Neural cell (in vitro differentiated cells): ENCODE measurements around the gene MACO1. TPM values are rescaled to one million over a fixed set of nuclear protein-coding genes. Genes with fewer than 3 reads are reported as not detected.

Experiments
- H2AFZ ChIP-seq: fragments of 200-600, 300-800 bp; sonication (generic), shearing (Covaris generic); 2 replicates; pipeline ENCODE4 v1.6.0; 2014; ENCODE audit warnings: low read depth, mild to moderate bottlenecking, antibody characterized with exemption, low read length, moderate library complexity
- H3F3A ChIP-seq: fragments of 200-600 bp; shearing (Covaris generic); 2 replicates; pipeline ENCODE4 v1.6.1; 2016; ENCODE audit warnings: mild to moderate bottlenecking, moderate library complexity, mixed read lengths, antibody characterized with exemption, low read length; ENCODE audit not compliant: insufficient read depth, poor library complexity, severe bottlenecking
- H3K27ac ChIP-seq: fragments of 200-600, 300-800 bp; sonication (generic), shearing (Covaris generic); 2 replicates; pipeline ENCODE4 v1.5.1; 2014; ENCODE audit warnings: mild to moderate bottlenecking, low read length, moderate library complexity
- H3K27me3 ChIP-seq: fragments of 300-800, 200-600 bp; sonication (generic), shearing (Covaris generic); 2 replicates; pipeline ENCODE4 v1.6.0; 2014; ENCODE audit warnings: mild to moderate bottlenecking, low read depth, low read length, moderate library complexity; ENCODE audit not compliant: insufficient read depth
- H3K36me3 ChIP-seq: fragments of 300-800, 200-600 bp; sonication (generic), shearing (Covaris generic); 2 replicates; pipeline ENCODE4 v1.5.1; 2014; ENCODE audit warnings: mild to moderate bottlenecking, antibody characterized with exemption, low read length, moderate library complexity; ENCODE audit not compliant: insufficient read depth
- H3K4me2 ChIP-seq: fragments of 300-800, 200-600 bp; sonication (generic), shearing (Covaris generic); 2 replicates; pipeline ENCODE4 v1.6.0; 2014; ENCODE audit warnings: mild to moderate bottlenecking, low read length
- H3K4me3 ChIP-seq: fragments of 300-800, 200-600 bp; sonication (generic), shearing (Covaris generic); 2 replicates; pipeline ENCODE4 v1.5.1; 2014; ENCODE audit warnings: mild to moderate bottlenecking, low read length, moderate library complexity
- H3K79me2 ChIP-seq: fragments of 200-600 bp; shearing (Covaris generic); replicated peaks from 2 replicates; pipeline ENCODE4 v1.6.0; 2014; ENCODE audit warnings: mild to moderate bottlenecking, low read length, moderate library complexity; ENCODE audit not compliant: insufficient read depth
- H3K9ac ChIP-seq: fragments of 300-800, 200-600 bp; sonication (generic), shearing (Covaris generic); 2 replicates; pipeline ENCODE4 v1.6.1; 2016; ENCODE audit warnings: mild to moderate bottlenecking, low read length, mixed read lengths
- H3K9me2 ChIP-seq: fragments of 200-600 bp; shearing (Covaris generic); 2 replicates; pipeline ENCODE4 v1.6.1; 2016; ENCODE audit warnings: mild to moderate bottlenecking, low read length, mixed read lengths; ENCODE audit not compliant: insufficient read depth
- H3K9me3 ChIP-seq: fragments of 200-600, 300-800 bp; sonication (generic), shearing (Covaris generic); 2 replicates; pipeline ENCODE4 v1.6.1; 2016; ENCODE audit warnings: mild to moderate bottlenecking, mixed run types, low read length, moderate library complexity, mixed read lengths
- H4K20me1 ChIP-seq: fragments of 200-600 bp; shearing (Covaris generic); 2 replicates; pipeline ENCODE4 v1.6.1; 2016; ENCODE audit warnings: mild to moderate bottlenecking, mixed run types; ENCODE audit not compliant: insufficient read depth
- CTCF ChIP-seq: fragments of 450-650 bp; IDR thresholded peaks from 2 replicates; pipeline ENCODE4 v1.5.1; 2014; ENCODE audit warnings: antibody characterized with exemption, mild to moderate bottlenecking, moderate library complexity; ENCODE audit not compliant: poor library complexity, severe bottlenecking
- EP300 ChIP-seq: fragments of 450-650 bp; conservative IDR thresholded peaks from 2 replicates; pipeline ENCODE4 v1.6.1; 2014; ENCODE audit warnings: antibody characterized with exemption, mild to moderate bottlenecking, moderate library complexity; ENCODE audit not compliant: poor library complexity, severe bottlenecking
- EZH2 ChIP-seq: fragments of 200-600, 300-800 bp; shearing (Covaris generic), sonication (generic); IDR thresholded peaks from 2 replicates; pipeline ENCODE4 v1.6.1; 2014; ENCODE audit warnings: antibody characterized with exemption, low read length, borderline replicate concordance, mild to moderate bottlenecking; ENCODE audit not compliant: insufficient read depth, poor library complexity, severe bottlenecking
- MXI1 ChIP-seq: fragments of 450-650 bp; conservative IDR thresholded peaks from 2 replicates; pipeline ENCODE4 v1.6.1; 2014; ENCODE audit warnings: antibody characterized with exemption, mild to moderate bottlenecking; ENCODE audit not compliant: poor library complexity, severe bottlenecking
- POLR2AphosphoS5 ChIP-seq: IDR thresholded peaks from 2 replicates; pipeline ENCODE4 v1.6.1; 2012
- RAD21 ChIP-seq: fragments of 450-650 bp; conservative IDR thresholded peaks from 2 replicates; pipeline ENCODE4 v1.6.1; 2014; ENCODE audit warnings: antibody characterized with exemption, mild to moderate bottlenecking, moderate library complexity
- REST ChIP-seq: IDR thresholded peaks from 2 replicates; pipeline ENCODE4 v1.6.1; 2012; ENCODE audit warnings: borderline replicate concordance
- SMC3 ChIP-seq: fragments of 450-650 bp; conservative IDR thresholded peaks from 2 replicates; pipeline ENCODE4 v1.6.1; 2014; ENCODE audit warnings: antibody characterized with exemption, mild to moderate bottlenecking, moderate library complexity; ENCODE audit not compliant: poor library complexity
- TAF1 ChIP-seq: IDR thresholded peaks from 2 replicates; pipeline ENCODE4 v1.6.1; 2012; ENCODE audit warnings: low read depth
- polyA plus RNA-seq: library from polyadenylated mRNA; depleted of rRNA; stranded (reverse); fragments of >200 nt; gene quantifications from 2 replicates; pipeline ENCODE4 v1.2.3, GENCODE V29; 2014

The MACO1 gene
- polyA plus RNA-seq, 1 donor from 2014 or later, result 56.6 TPM

- H3K79me2 ChIP-seq, result no peaks in the 10 kb centered on the region
- TF ChIP-seq REST (no peak), RAD21 (no peak), TAF1 (no peak), MXI1 (no peak), SMC3 (no peak), POLR2AphosphoS5 (no peak), EP300 (no peak), EZH2 (no peak), CTCF (no peak)
- H3K4me3 ChIP-seq, result no peak overlapping the region
- H3K9ac ChIP-seq, result no peak overlapping the region
- no peak overlapping the region for H3K4me2 ChIP-seq
- no peak overlapping the region for H2AFZ ChIP-seq
- H3K9me2 ChIP-seq, result no peaks in the 10 kb centered on the region
- peaks cover 5% of the 10 kb centered on the region for H3K36me3 ChIP-seq
- no peak overlapping the region for H3K27ac ChIP-seq
- no peaks in the 10 kb centered on the region for H4K20me1 ChIP-seq
- no peaks in the 10 kb centered on the region for H3K27me3 ChIP-seq
- H3K9me3 ChIP-seq, result no peaks in the 10 kb centered on the region
- H3F3A ChIP-seq, result no peaks in the 10 kb centered on the region
Observed at GRCh38 chr1:25487628-25488027, 56.9 kb downstream of the MACO1 start.

GRCh38 chr1:25492323-25492722 is 61.6 kb downstream of the MACO1 start:
- no peak for TF ChIP-seq SMC3
- TF ChIP-seq REST, result no peak
- no peak for TF ChIP-seq EP300
- TF ChIP-seq CTCF, result no peak
- no peak for TF ChIP-seq EZH2
- TF ChIP-seq MXI1, result no peak
- TF ChIP-seq POLR2AphosphoS5, result no peak
- TF ChIP-seq RAD21, result no peak
- no peak for TF ChIP-seq TAF1
- Histone ChIP-seq H3K79me2 (no peaks in the 10 kb centered on the region), H3K9ac (no peak overlapping the region), H2AFZ (no peak overlapping the region), H3K4me3 (no peak overlapping the region), H3K27ac (no peak overlapping the region), H3F3A (no peaks in the 10 kb centered on the region), H3K9me3 (no peaks in the 10 kb centered on the region), H4K20me1 (no peaks in the 10 kb centered on the region), H3K4me2 (no peak overlapping the region), H3K27me3 (no peaks in the 10 kb centered on the region), H3K9me2 (no peaks in the 10 kb centered on the region), H3K36me3 (peaks cover 12% of the 10 kb centered on the region)
